ENCODE measurements around the gene MISP3. TPM values are rescaled to one million over a fixed set of nuclear protein-coding genes. Genes with fewer than 3 reads are reported as not detected.

Gene MISP3
- total and polyA plus RNA-seq, 9 of the 15 experiments (the other 6 are each of a cell fraction or from before 2014, with no cell fraction given), result 0.25 to 5.6 (median 1.6) TPM

GRCh38 chr19:14118165-14119051 lies 45.8 kb downstream of the MISP3 start (continued):
- TF ChIP-seq REST (IDR thresholded peaks at IDR 0.05; ENCODE audit: borderline replicate concordance) (no peak; the same call in 1 of the 2 replicates), REST (CRISPR knock-in tag; IDR thresholded peaks at IDR 0.05; ENCODE audit: low read depth) (peak; percentile 70), NFE2L1 (tag; IDR thresholded peaks at IDR 0.05; ENCODE audit: borderline replicate concordance, low read depth) (no peak), RFX5 (IDR thresholded peaks at IDR 0.05; ENCODE audit: low read depth, low read length) (no peak), NR2F6 (CRISPR knock-in tag; IDR thresholded peaks at IDR 0.05) (0 out of 2 replicates have a peak, but pooled peaks have one; percentile 62), ZNF12 (CRISPR knock-in tag; IDR thresholded peaks at IDR 0.05) (no peak), MBD2 (IDR thresholded peaks at IDR 0.05; ENCODE audit: borderline replicate concordance, low read depth) (no peak), MEIS2 (IDR thresholded peaks at IDR 0.05; ENCODE audit: partially characterized antibody) (peak; percentile 1), DACH1 (IDR thresholded peaks at IDR 0.05; ENCODE audit: partially characterized antibody) (no peak), ZC3H8 (IDR thresholded peaks at IDR 0.05) (no peak), NONO (IDR thresholded peaks at IDR 0.05; ENCODE audit: low read depth in 2 of 2, low read length in 1 of 2) (peak in 1 of 2 experiments; percentile 78; a peak in 1 of 4 replicates), CREB3L1 (IDR thresholded peaks at IDR 0.05; ENCODE audit: borderline replicate concordance, low read depth) (no peak; the same call in 1 of the 2 replicates), HOMEZ (CRISPR knock-in tag; IDR thresholded peaks at IDR 0.05) (no peak), PHTF2 (CRISPR knock-in tag; IDR thresholded peaks at IDR 0.05) (no peak), NR2C2 (CRISPR knock-in tag; IDR thresholded peaks at IDR 0.05) (peak; percentile 93), NR2C2 (tag; IDR thresholded peaks at IDR 0.05) (peak; percentile 99), POLR3A (IDR thresholded peaks at IDR 0.05; ENCODE audit: borderline replicate concordance, extremely low read depth, insufficient read depth, insufficient read length) (no peak)
